Measurements from ENCODE around the gene HAVCR2.

HAVCR2 gene

DNA sequence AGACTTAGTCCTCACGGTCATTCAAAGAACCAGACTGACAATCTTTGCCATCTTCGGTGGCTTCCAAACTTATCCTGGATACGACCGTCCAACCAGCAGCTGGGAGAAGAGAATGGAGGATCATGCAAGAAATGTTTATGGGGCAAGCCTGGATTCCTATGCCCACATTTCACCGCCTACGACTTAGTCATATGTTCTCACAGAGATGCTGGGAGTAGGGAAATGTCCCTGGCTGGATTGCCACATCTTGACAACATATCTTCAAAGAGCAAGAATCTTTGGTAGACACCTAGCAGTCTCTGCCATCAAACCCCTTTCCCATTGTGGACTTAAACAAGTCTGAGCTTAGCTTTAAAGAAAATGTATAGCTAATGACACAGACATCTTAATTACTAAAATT, 28.8 kb upstream of the HAVCR2 start:
- Histone ChIP-seq H2AFZ (ENCODE audit: low read length) (no peak overlapping the region), H2BK12ac (ENCODE audit: low read length) (no peak overlapping the region), H3K9ac (ENCODE audit: low read depth, low read length, poor library complexity) (no peak overlapping the region), H3K4me1 (ENCODE audit: control insufficient read depth in 2 of 2, insufficient read depth in 1 of 2, low read depth in 1 of 2, low read length in 2 of 2) (no peaks in the 10 kb centered on the region), H3K18ac (ENCODE audit: low read length) (no peak overlapping the region), H3K79me1 (ENCODE audit: low read depth, low read length) (peaks cover 6% of the 10 kb centered on the region), H3K23ac (ENCODE audit: low read depth, low read length, poor library complexity) (no peak overlapping the region), H3K14ac (ENCODE audit: low read length) (no peak overlapping the region), H2BK5ac (ENCODE audit: low read length) (no peak overlapping the region), H4K91ac (ENCODE audit: low read depth, low read length, poor library complexity) (no peak overlapping the region), H3K9me3 (replicated peaks in 1 of 2; ENCODE audit: control insufficient read depth in 2 of 2, insufficient read depth in 1 of 2, low read depth in 1 of 2, low read length in 2 of 2) (no peaks in the 10 kb centered on the region), H3K4ac (ENCODE audit: low read length) (no peak overlapping the region), H3K27ac (replicated peaks; ENCODE audit: low read length) (no peak overlapping the region), H2AK5ac (ENCODE audit: low read depth, low read length) (no peak overlapping the region), H2BK15ac (ENCODE audit: low read length) (no peak overlapping the region), H3K4me3 (ENCODE audit: low read length in 2 of 2) (no peak overlapping the region), H4K8ac (ENCODE audit: low read depth, low read length) (no peak overlapping the region), H2BK120ac (ENCODE audit: low read depth, low read length) (no peak overlapping the region), H3K36me3 (replicated peaks in 1 of 2; ENCODE audit: control insufficient read depth in 2 of 2, insufficient read depth in 2 of 2, low read length in 2 of 2) (peaks cover 10 to 50% of the 10 kb centered on the region in 2 donors), H3K4me2 (ENCODE audit: insufficient read depth, low read length, poor library complexity, severe bottlenecking) (no peak overlapping the region), H3K27me3 (ENCODE audit: control insufficient read depth in 3 of 3, insufficient read depth in 3 of 3, low read depth in 1 of 3, low read length in 3 of 3) (no peaks in the 10 kb centered on the region)
- no peak for DNase-seq (ENCODE audit: low spot score)
- no CpG with 5 or more reads among the region's 6 CpGs for WGBS, 2 donors (ENCODE audit: extremely low coverage in 2 of 2, insufficient read length in 2 of 2, insufficient replicate concordance in 1 of 2)

DNA sequence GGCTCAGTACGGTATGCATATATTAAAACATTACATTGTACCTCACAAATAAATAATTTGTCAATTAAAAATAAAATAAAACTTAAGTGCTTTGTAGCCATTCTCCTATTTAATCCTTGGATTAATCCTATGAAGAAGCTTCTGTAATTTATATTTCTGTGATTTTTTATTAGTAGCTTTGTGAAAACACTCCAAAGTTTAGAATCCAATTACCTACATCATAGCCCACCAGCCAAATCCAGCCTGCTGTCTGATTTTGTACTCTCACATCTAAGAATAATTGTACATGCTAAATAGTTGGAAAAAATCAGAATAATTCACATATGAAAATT, 23.4 kb upstream of the HAVCR2 start:
- Histone ChIP-seq H2BK12ac (ENCODE audit: low read length) (no peak overlapping the region), H4K8ac (ENCODE audit: low read depth, low read length) (no peak overlapping the region), H3K4me3 (ENCODE audit: low read length in 2 of 2) (no peak overlapping the region), H2BK15ac (ENCODE audit: low read length) (no peak overlapping the region), H2BK5ac (ENCODE audit: low read length) (no peak overlapping the region), H3K9me3 (replicated peaks in 1 of 2; ENCODE audit: control insufficient read depth in 2 of 2, insufficient read depth in 1 of 2, low read depth in 1 of 2, low read length in 2 of 2) (no peaks in the 10 kb centered on the region), H2AK5ac (ENCODE audit: low read depth, low read length) (no peak overlapping the region), H4K91ac (ENCODE audit: low read depth, low read length, poor library complexity) (no peak overlapping the region), H3K4ac (ENCODE audit: low read length) (no peak overlapping the region), H3K27ac (replicated peaks; ENCODE audit: low read length) (no peak overlapping the region), H3K79me1 (ENCODE audit: low read depth, low read length) (no peaks in the 10 kb centered on the region), H3K4me1 (ENCODE audit: control insufficient read depth in 2 of 2, insufficient read depth in 1 of 2, low read depth in 1 of 2, low read length in 2 of 2) (no peaks in the 10 kb centered on the region), H2AFZ (ENCODE audit: low read length) (no peak overlapping the region), H2BK120ac (ENCODE audit: low read depth, low read length) (no peak overlapping the region), H3K27me3 (ENCODE audit: control insufficient read depth in 3 of 3, insufficient read depth in 3 of 3, low read depth in 1 of 3, low read length in 3 of 3) (no peaks in the 10 kb centered on the region), H3K18ac (ENCODE audit: low read length) (no peak overlapping the region), H3K9ac (ENCODE audit: low read depth, low read length, poor library complexity) (no peak overlapping the region), H3K14ac (ENCODE audit: low read length) (no peak overlapping the region), H3K23ac (ENCODE audit: low read depth, low read length, poor library complexity) (no peak overlapping the region), H3K4me2 (ENCODE audit: insufficient read depth, low read length, poor library complexity, severe bottlenecking) (no peak overlapping the region), H3K36me3 (replicated peaks in 1 of 2; ENCODE audit: control insufficient read depth in 2 of 2, insufficient read depth in 2 of 2, low read length in 2 of 2) (peaks cover under 1 to 15% of the 10 kb centered on the region in 2 donors)
- WGBS, 2 donors (ENCODE audit: extremely low coverage in 2 of 2, insufficient read length in 2 of 2, insufficient replicate concordance in 1 of 2): no CpG with 5 or more reads among the region's 1 CpG
- no peak for DNase-seq (ENCODE audit: low spot score)

DNA sequence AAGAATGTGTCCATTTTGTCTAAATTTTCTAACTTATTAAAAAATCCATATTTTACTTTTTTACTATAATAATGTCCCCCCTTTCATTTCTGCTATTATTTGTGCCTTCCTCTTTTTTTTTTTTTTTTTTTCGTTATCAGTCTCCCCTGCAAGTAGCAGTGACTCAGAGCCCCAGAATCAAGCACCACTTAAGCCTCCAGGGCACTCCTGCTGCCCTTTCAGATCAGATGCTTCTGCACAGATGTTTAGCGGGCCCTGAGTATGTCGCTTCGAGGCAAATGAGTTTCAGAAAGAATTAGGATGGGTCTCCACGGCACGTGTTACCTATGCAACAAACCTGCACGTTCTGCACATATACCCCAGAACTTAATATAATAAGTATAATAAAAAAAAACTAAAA, 22.1 kb upstream of the HAVCR2 start:
- Histone ChIP-seq H3K27me3 (ENCODE audit: control insufficient read depth in 3 of 3, insufficient read depth in 3 of 3, low read depth in 1 of 3, low read length in 3 of 3) (no peaks in the 10 kb centered on the region), H3K4me2 (ENCODE audit: insufficient read depth, low read length, poor library complexity, severe bottlenecking) (no peak overlapping the region), H3K9ac (ENCODE audit: low read depth, low read length, poor library complexity) (no peak overlapping the region), H2BK15ac (ENCODE audit: low read length) (no peak overlapping the region), H3K79me1 (ENCODE audit: low read depth, low read length) (no peaks in the 10 kb centered on the region), H3K14ac (ENCODE audit: low read length) (no peak overlapping the region), H3K23ac (ENCODE audit: low read depth, low read length, poor library complexity) (no peak overlapping the region), H4K91ac (ENCODE audit: low read depth, low read length, poor library complexity) (no peak overlapping the region), H3K9me3 (replicated peaks in 1 of 2; ENCODE audit: control insufficient read depth in 2 of 2, insufficient read depth in 1 of 2, low read depth in 1 of 2, low read length in 2 of 2) (no peaks in the 10 kb centered on the region), H2AK5ac (ENCODE audit: low read depth, low read length) (no peak overlapping the region), H4K8ac (ENCODE audit: low read depth, low read length) (no peak overlapping the region), H2BK5ac (ENCODE audit: low read length) (no peak overlapping the region), H3K18ac (ENCODE audit: low read length) (no peak overlapping the region), H3K27ac (replicated peaks; ENCODE audit: low read length) (no peak overlapping the region), H2AFZ (ENCODE audit: low read length) (no peak overlapping the region), H2BK120ac (ENCODE audit: low read depth, low read length) (no peak overlapping the region), H3K36me3 (replicated peaks in 1 of 2; ENCODE audit: control insufficient read depth in 2 of 2, insufficient read depth in 2 of 2, low read length in 2 of 2) (peaks cover 0 to 5% of the 10 kb centered on the region in 2 donors), H3K4me1 (ENCODE audit: control insufficient read depth in 2 of 2, insufficient read depth in 1 of 2, low read depth in 1 of 2, low read length in 2 of 2) (no peaks in the 10 kb centered on the region), H2BK12ac (ENCODE audit: low read length) (no peak overlapping the region), H3K4me3 (ENCODE audit: low read length in 2 of 2) (no peak overlapping the region), H3K4ac (ENCODE audit: low read length) (no peak overlapping the region)
- no peak for DNase-seq (ENCODE audit: low spot score)
- WGBS, 2 donors (ENCODE audit: extremely low coverage in 2 of 2, insufficient read length in 2 of 2, insufficient replicate concordance in 1 of 2): no CpG with 5 or more reads among the region's 7 CpGs

DNA sequence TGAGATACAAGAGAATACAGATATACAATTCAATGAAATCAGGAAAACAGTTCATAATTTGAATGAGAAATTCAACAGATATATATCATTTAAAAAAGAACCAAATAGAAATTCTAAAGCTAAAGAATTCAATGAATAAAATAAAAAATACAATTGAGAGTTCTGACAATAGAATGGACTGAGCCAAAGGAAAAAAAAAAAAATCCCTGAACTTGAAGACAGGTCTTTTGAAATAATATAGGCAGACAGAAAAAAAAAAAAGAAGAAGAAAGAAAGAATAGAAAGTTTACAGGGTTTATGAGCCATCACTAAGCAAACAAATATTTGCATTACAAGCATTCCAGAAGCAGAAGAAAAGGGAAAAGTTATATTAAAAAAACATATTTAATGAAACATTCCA, 12.9 kb upstream of the HAVCR2 start:
- Histone ChIP-seq H3K27me3 (ENCODE audit: control insufficient read depth in 3 of 3, insufficient read depth in 3 of 3, low read depth in 1 of 3, low read length in 3 of 3) (no peaks in the 10 kb centered on the region), H3K36me3 (replicated peaks in 1 of 2; ENCODE audit: control insufficient read depth in 2 of 2, insufficient read depth in 2 of 2, low read length in 2 of 2) (no peaks in the 10 kb centered on the region), H4K8ac (ENCODE audit: low read depth, low read length) (no peak overlapping the region), H3K4me3 (ENCODE audit: low read length in 2 of 2) (no peak overlapping the region), H4K91ac (ENCODE audit: low read depth, low read length, poor library complexity) (no peak overlapping the region), H3K14ac (ENCODE audit: low read length) (no peak overlapping the region), H3K4me2 (ENCODE audit: insufficient read depth, low read length, poor library complexity, severe bottlenecking) (no peak overlapping the region), H3K9me3 (replicated peaks in 1 of 2; ENCODE audit: control insufficient read depth in 2 of 2, insufficient read depth in 1 of 2, low read depth in 1 of 2, low read length in 2 of 2) (peaks cover 0 to 4% of the 10 kb centered on the region in 2 donors), H2BK15ac (ENCODE audit: low read length) (no peak overlapping the region), H3K9ac (ENCODE audit: low read depth, low read length, poor library complexity) (no peak overlapping the region), H3K23ac (ENCODE audit: low read depth, low read length, poor library complexity) (no peak overlapping the region), H2AFZ (ENCODE audit: low read length) (no peak overlapping the region), H3K27ac (replicated peaks; ENCODE audit: low read length) (no peak overlapping the region), H3K18ac (ENCODE audit: low read length) (no peak overlapping the region), H3K4ac (ENCODE audit: low read length) (no peak overlapping the region), H3K79me1 (ENCODE audit: low read depth, low read length) (no peaks in the 10 kb centered on the region), H2BK120ac (ENCODE audit: low read depth, low read length) (no peak overlapping the region), H2BK5ac (ENCODE audit: low read length) (no peak overlapping the region), H2AK5ac (ENCODE audit: low read depth, low read length) (no peak overlapping the region), H3K4me1 (ENCODE audit: control insufficient read depth in 2 of 2, insufficient read depth in 1 of 2, low read depth in 1 of 2, low read length in 2 of 2) (no peaks in the 10 kb centered on the region), H2BK12ac (ENCODE audit: low read length) (no peak overlapping the region)
- DNase-seq (ENCODE audit: low spot score): no peak

All from neuronal stem cell (in vitro differentiated cells).